ENCODE measurements around the gene FLAD1.

The FLAD1 gene

GRCh38 chr1:155018617-155019348 is 35.6 kb downstream of the FLAD1 start:
- DNase-seq (ENCODE audit: low read depth) = no peak

- no peak for DNase-seq (ENCODE audit: low read depth)
Observed at GRCh38 chr1:155019377-155020245, 36.5 kb downstream of the FLAD1 start.

- DNase-seq (ENCODE audit: low read depth) = no peak
Observed at GRCh38 chr1:155022136-155022926, 39.2 kb downstream of the FLAD1 start.

- DNase-seq (ENCODE audit: low read depth) = no peak
Observed at GRCh38 chr1:155022927-155023236, 39.7 kb downstream of the FLAD1 start.

- DNase-seq (ENCODE audit: low read depth) = no peak
Observed at GRCh38 chr1:155023627-155024026, 40.5 kb downstream of the FLAD1 start.

GRCh38 chr1:155024315-155024714 is 41.2 kb downstream of the FLAD1 start:
- no peak for DNase-seq (ENCODE audit: low read depth)

GRCh38 chr1:155026154-155026553 is 43.0 kb downstream of the FLAD1 start:
- no peak for DNase-seq (ENCODE audit: low read depth)

GRCh38 chr1:155026588-155026987 is 43.4 kb downstream of the FLAD1 start:
- no peak for DNase-seq (ENCODE audit: low read depth)

GRCh38 chr1:155029513-155030242 is 46.5 kb downstream of the FLAD1 start:
- DNase-seq (ENCODE audit: low read depth) = no peak

- DNase-seq (ENCODE audit: low read depth) = no peak
Observed at GRCh38 chr1:155030243-155030795, 47.2 kb downstream of the FLAD1 start.

- no peak for DNase-seq (ENCODE audit: low read depth)
Observed at GRCh38 chr1:155030899-155031298, 47.8 kb downstream of the FLAD1 start.

GRCh38 chr1:155032886-155033285 is 49.7 kb downstream of the FLAD1 start:
- no peak for DNase-seq (ENCODE audit: low read depth)

- DNase-seq (ENCODE audit: low read depth) = no peak
Observed at GRCh38 chr1:155033524-155033923, 50.4 kb downstream of the FLAD1 start, which contains the start of the genes DCST1 and DCST2. TSS of gene DCST1 (plus strand) at chr1:155033824. CDS start at chr1:155034037, 213 bp downstream. TSS of gene DCST2 (minus strand) at chr1:155033781. CDS start at chr1:155033701, 80 bp downstream.

GRCh38 chr1:155034318-155035208 is 51.4 kb downstream of the FLAD1 start:
- DNase-seq (ENCODE audit: low read depth) = no peak

- DNase-seq (ENCODE audit: low read depth) = no peak
Observed at GRCh38 chr1:155035936-155036335, 52.8 kb downstream of the FLAD1 start.

GRCh38 chr1:155037043-155037442 is 53.9 kb downstream of the FLAD1 start:
- DNase-seq (ENCODE audit: low read depth) = no peak

GRCh38 chr1:155037851-155038441 is 54.8 kb downstream of the FLAD1 start:
- DNase-seq (ENCODE audit: low read depth) = no peak

GRCh38 chr1:155038602-155039307 is 55.6 kb downstream of the FLAD1 start:
- DNase-seq (ENCODE audit: low read depth) = no peak

- no peak for DNase-seq (ENCODE audit: low read depth)
Observed at GRCh38 chr1:155039308-155039669, 56.1 kb downstream of the FLAD1 start.
